ENCODE data around the gene MTHFD1L.
"Not testable (repeated sequence)": the region's sequence is repeated elsewhere in the genome, so short reads cannot be mapped to it uniquely, and the experiment has no call there.

The MTHFD1L gene

GRCh38 chr6:150865406-150866146 lies at the start of gene MTHFD1L:
Gene MTHFD1L, plus strand, starts transcription at chr6:150865702. Its CDS starts 121 bp downstream, at chr6:150865823.
- H3K4me3 ChIP-seq (ENCODE audit: low read depth, low read length) = peak within 1 kb of the TSS; percentile 68
- DNase-seq (ENCODE audit: low read depth) = no peak
- TF ChIP-seq CTCF (IDR thresholded peaks at IDR 0.05; ENCODE audit: control insufficient read depth, extremely low read depth, insufficient read depth) = peak; percentile 77

GRCh38 chr6:150816554-150816953 lies 48.9 kb upstream of the MTHFD1L start:
- DNase-seq (ENCODE audit: low read depth); H3K4me3 ChIP-seq (ENCODE audit: low read depth, low read length): not testable (repeated sequence)

GRCh38 chr6:150822932-150823331 lies 42.6 kb upstream of the MTHFD1L start:
- TF ChIP-seq CTCF (IDR thresholded peaks at IDR 0.05; ENCODE audit: control insufficient read depth, extremely low read depth, insufficient read depth) = no peak
- H3K4me3 ChIP-seq (ENCODE audit: low read depth, low read length) = no peak overlapping the region
- no peak for DNase-seq (ENCODE audit: low read depth)

GRCh38 chr6:150826788-150827187 lies 38.7 kb upstream of the MTHFD1L start:
- DNase-seq (ENCODE audit: low read depth) = no peak
- no peak for TF ChIP-seq CTCF (IDR thresholded peaks at IDR 0.05; ENCODE audit: control insufficient read depth, extremely low read depth, insufficient read depth)
- no peak overlapping the region for H3K4me3 ChIP-seq (ENCODE audit: low read depth, low read length)

- not testable (repeated sequence) for H3K4me3 ChIP-seq (ENCODE audit: low read depth, low read length)
- peak; percentile 72 for TF ChIP-seq CTCF (IDR thresholded peaks at IDR 0.05; ENCODE audit: control insufficient read depth, extremely low read depth, insufficient read depth)
- peak; percentile 56 for DNase-seq (ENCODE audit: low read depth)
Measured at GRCh38 chr6:150828107-150828506, 37.4 kb upstream of the MTHFD1L start.

- H3K4me3 ChIP-seq (ENCODE audit: low read depth, low read length) = no peak overlapping the region
- no peak for DNase-seq (ENCODE audit: low read depth)
- no peak for TF ChIP-seq CTCF (IDR thresholded peaks at IDR 0.05; ENCODE audit: control insufficient read depth, extremely low read depth, insufficient read depth)
Measured at GRCh38 chr6:150830439-150831165, 34.9 kb upstream of the MTHFD1L start.

GRCh38 chr6:150831577-150831976 lies 33.9 kb upstream of the MTHFD1L start:
- TF ChIP-seq CTCF (IDR thresholded peaks at IDR 0.05; ENCODE audit: control insufficient read depth, extremely low read depth, insufficient read depth) = no peak
- H3K4me3 ChIP-seq (ENCODE audit: low read depth, low read length) = no peak overlapping the region
- no peak for DNase-seq (ENCODE audit: low read depth)

All from LNCaP clone FGC (cell line).